HG03432 (cell line): ENCODE data around the gene DUSP1.
A peak's percentile ranks its signal among the peaks of the same experiment; 100 is the strongest.

Source experiments
- ATAC-seq: cut with Tn5 transposase; IDR thresholded peaks from one replicate; pipeline ENCODE4 v1.9.1; 2021; ENCODE audit warnings: mild to moderate bottlenecking, moderate library complexity; ENCODE audit not compliant: unreplicated experiment

The DUSP1 gene

GRCh38 chr5:172765766-172766286 is 5.2 kb downstream of the DUSP1 start:
- ATAC-seq = no peak

GRCh38 chr5:172764861-172765765 is 5.9 kb downstream of the DUSP1 start:
- peak; percentile 87 for ATAC-seq

DNA sequence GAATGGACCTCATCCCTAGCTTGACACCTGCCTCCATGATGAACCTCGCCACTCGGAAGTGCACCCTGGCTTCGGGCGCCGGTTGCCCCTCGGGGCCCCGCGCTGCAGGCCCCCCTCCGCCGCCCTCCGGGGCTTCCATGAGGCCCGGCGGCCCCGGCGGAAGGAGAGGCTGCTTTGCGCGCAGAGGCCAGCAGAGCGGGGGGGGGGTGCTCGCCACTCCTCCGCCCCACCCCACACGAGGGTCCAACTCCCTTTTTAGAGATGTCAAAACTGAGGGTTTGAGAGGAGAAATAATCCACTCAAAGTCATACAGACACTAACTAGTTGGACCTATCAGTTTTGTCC is 7.9 kb downstream of the DUSP1 start:
- no peak for ATAC-seq

- ATAC-seq = no peak
Observed at GRCh38 chr5:172762214-172763119, 8.5 kb downstream of the DUSP1 start.

DNA sequence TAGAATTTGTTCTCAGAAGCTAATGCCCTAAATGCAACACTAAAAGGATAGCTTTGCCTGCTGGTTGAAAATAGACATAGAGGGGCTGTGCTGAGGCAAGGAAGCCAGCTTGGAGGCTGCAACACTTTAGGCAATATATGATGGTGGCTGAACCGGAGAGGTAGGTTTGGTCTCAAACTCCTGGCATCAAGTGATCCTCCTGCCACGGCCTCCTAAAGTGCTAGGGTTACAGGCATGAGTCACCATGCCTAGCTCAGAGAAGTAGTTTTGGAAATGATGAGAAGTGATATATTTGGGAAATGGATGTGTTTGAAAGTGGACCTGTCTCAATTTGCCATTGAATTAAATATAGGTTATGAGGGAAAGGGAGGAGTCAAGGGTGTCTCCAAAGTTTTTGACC is 10.0 kb downstream of the DUSP1 start:
- no peak for ATAC-seq

GRCh38 chr5:172760136-172760535 is 10.9 kb downstream of the DUSP1 start:
- ATAC-seq = no peak

DNA sequence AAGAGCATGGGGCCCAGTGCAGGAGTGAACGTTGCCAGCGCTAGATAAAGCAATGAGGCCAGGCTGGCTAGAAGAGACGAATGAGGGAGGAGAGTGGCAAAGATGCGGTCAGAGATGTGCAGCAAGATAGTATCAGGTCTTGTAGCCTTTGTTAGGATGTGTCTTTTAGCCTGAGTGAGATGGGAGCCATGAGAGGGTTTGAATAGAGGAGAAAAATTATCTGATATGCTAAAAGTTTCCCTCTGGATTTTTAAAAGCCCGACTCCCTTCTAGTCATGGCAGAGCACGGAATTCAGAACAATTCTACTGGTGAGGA is 12.2 kb downstream of the DUSP1 start:
- ATAC-seq = no peak

DNA sequence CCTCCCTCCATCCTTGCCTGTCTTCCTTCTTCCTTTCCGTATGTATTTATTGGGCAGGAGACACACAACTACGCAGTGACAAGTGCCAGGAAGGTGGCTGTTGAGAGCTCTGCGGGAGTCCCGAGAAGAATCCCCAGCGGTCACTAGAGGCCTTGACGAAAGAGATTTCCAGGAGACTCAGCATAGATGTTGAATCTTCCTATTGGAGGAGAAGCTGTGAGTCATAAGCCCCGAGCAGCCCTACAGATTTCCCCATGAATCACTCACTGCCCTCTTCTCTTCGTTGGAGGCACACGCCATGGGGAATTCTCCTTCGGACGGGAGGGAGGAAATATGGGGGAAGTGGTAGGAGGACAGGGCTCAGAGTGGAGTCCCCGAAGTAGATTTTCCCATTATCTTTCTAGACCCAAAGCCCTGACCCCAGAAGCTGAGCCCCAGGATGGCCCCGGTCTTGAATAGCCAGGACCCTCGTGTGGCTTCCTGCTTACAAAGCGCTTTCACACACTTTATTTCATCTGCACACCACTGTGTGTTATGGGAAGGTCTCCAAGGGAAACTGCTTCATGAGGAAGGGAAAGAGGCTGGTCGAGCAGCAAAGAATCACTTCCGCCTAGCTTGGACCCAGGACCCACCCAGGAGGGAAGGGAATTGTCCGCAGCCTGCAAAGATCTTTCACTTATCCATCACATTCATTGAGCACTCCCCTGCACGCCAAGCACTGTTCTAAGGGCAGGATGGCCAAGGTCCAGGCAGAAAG is 12.7 kb downstream of the DUSP1 start:
- ATAC-seq = no peak

DNA sequence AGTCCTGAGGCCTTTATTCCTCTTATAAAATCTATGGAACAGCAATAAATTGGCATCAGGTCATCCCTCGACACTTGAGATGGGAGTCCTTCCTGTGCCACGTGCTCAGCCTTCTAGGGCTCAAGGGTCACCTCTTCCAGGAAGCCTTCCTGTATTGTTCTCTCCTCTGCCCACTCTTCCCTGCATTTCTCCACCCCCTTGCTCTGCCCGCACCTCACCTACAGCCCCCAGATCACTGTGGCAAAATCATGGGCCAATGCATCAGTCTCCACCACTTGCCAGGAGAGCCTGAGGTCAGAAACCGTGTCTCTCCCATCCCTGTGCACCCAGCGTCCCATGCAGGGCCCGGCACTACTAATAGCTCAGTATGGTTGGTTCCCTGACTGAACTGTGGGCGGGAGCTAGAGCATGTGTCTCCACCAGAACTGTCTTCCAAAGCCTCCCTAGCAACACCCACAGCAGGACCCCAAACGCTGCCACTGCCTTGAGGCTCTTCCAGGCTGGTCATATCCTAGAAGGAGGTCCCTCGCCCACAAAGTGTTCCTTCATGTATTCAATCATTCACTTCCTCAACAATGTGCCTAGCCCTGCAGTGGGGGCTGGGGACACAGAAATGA is 13.5 kb downstream of the DUSP1 start:
- ATAC-seq = no peak

DNA sequence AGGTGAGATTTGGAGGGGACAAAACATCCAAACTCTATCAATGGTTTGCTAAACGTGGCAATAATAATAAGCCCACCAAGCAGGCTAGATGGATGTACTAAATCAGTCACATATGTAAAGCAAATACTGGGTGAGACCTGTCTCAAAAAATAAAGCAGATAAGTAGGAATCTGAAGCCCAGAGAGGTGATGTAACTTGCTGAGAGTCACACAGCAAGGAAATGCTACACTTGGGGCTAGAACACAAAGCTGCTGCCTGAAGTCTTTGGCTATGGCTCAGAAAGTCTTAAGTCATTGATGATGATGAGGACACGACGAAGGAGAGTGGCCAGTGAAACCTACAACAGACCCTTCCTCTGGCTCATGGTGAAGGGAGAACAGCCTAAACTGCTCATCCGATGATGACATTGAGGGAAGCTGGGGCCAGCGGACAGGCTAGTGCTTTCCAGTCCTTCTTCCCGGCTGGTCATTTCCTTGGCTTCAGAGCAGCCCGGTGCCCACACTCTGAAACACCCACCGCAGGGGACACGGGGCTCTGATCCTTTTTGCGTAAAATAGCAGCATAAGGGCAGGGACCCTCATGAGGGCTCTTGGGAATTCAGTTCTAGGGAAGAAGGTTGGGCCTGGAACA is 14.1 kb downstream of the DUSP1 start:
- ATAC-seq = no peak

- no peak for ATAC-seq
Observed at GRCh38 chr5:172754596-172755356, 16.2 kb downstream of the DUSP1 start.

- no peak for ATAC-seq
Observed at GRCh38 chr5:172753101-172753500, 17.9 kb downstream of the DUSP1 start.

GRCh38 chr5:172751761-172752510 is 19.1 kb downstream of the DUSP1 start:
- no peak for ATAC-seq

DNA sequence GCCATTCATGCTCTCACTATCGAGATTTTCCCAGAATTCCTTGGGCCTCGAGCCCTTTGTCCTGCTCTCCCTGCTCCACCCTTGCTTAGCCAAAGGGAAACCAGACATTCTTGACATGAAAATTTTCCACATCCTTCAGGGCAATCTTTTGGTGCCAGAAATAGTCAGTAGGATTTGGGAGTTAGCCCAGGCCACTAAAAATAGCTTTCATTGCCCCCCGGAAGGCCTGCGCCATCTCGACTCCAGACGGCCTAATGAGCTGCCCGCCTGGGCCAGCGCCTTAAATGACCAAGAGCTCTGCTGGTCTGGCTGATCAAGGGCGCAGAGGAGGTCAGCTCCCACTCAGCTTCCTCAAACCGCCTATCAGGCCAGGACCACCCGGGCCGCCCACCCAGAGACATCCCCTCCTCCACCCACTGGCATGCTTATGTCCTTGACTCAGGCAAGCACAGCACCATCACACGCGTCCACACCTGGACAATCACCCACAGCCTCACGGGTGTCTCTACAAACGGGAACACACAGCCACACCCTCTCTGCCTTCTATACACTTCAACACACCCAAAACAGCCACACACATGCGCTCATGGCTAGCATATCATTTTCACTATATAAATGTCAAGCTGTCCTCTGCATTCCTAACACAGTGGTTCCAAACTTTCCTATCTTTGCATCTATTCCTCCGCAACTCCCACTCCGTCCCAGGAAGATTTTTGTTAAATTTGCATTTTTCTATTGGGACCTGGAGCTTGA is 20.9 kb downstream of the DUSP1 start:
- no peak for ATAC-seq

DNA sequence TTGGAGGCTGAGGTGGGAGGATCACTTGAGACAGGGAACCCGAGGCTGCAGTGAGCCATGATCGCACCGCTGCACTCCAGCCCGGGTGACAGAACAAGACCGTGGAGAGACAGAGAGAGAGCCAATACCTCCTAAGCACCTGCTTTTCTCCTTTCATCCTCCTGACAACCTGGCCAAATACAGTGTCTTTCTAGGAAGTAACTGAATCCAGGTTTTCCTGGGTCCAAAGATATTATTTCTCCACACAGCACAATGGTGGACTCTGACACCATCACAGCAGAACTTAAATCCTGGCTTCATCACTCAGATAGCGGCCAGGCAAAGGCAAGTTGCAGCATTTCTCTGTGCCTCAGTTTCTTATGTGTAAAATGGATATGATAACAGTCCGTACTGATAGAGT is 21.9 kb downstream of the DUSP1 start:
- ATAC-seq = no peak

DNA sequence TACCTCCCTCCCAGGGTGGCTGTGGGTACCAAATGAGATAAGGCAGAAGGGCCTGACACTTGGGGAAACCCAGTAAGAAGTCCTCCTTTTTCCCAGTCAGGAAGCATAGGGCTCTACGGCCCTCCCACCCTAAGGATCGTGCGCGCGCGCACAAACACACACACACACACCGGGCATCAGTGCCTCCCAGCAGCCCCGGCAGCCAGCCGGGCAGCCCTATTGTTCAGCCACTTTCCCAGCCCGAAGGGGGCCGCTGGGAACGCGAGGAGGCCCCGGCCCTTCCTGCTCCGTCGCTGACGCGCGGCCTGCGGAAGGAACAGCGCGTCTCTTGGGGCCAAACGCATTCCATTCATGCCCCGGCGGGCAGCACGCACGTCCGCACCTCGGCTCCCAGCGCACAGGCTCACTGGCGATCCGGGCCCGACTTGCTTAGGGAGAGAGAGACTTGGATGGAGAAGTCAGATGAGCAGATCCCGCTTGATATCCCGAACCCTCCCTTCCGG is 22.6 kb downstream of the DUSP1 start:
- ATAC-seq = no peak

- no peak for ATAC-seq
Observed at GRCh38 chr5:172747471-172747870, 23.5 kb downstream of the DUSP1 start.

DNA sequence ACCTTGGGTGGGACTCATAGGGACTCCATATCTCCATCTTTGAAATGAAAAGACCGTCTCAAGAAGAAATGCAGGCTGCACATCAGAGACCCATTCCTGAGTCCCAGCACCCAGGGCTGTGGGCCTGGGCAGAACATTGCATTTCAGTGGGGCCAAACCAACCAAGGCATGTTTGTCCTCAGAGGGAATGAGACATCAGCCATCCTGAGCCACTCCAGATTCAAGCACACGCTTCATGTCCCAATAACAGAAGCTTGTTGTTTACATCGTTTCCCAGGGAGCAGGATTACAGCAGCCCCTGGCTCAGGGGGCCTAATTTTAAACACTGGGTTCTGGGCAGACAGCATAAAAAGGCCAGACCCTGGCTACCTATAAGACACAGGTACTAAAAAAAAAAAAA is 24.3 kb downstream of the DUSP1 start:
- no peak for ATAC-seq
